SK-N-SH treated with all-trans-retinoic acid at 6 μM for 48 hours (cell line): ENCODE data around the gene TPO.

ENCODE experiments used
- ESRRG ChIP-seq: fragments of 250-450 bp; sonication (Bioruptor Pico); IDR thresholded peaks from 2 replicates; pipeline ENCODE4 v1.6.1; 2021; ENCODE audit warnings: mild to moderate bottlenecking
- ZFP30 ChIP-seq: fragments of 450-650 bp; formaldehyde crosslinking; IDR thresholded peaks from 2 replicates; pipeline ENCODE4 v1.5.0; 2022; ENCODE audit warnings: mild to moderate bottlenecking, moderate library complexity
- TF ChIP-seq, protein P1 (sequence below): fragments of 250-450 bp; sonication (Bioruptor Pico); IDR thresholded peaks from 2 replicates; pipeline ENCODE4 v1.5.1; 2020; ENCODE audit warnings: low read depth, mild to moderate bottlenecking, moderate library complexity
- TF ChIP-seq, protein P2 (sequence below): fragments of 250-450 bp; sonication (Bioruptor Pico); IDR thresholded peaks from 2 replicates; pipeline ENCODE4 v1.8.0; 2021; ENCODE audit warnings: low read depth, mild to moderate bottlenecking, moderate library complexity, borderline replicate concordance

DNA sequence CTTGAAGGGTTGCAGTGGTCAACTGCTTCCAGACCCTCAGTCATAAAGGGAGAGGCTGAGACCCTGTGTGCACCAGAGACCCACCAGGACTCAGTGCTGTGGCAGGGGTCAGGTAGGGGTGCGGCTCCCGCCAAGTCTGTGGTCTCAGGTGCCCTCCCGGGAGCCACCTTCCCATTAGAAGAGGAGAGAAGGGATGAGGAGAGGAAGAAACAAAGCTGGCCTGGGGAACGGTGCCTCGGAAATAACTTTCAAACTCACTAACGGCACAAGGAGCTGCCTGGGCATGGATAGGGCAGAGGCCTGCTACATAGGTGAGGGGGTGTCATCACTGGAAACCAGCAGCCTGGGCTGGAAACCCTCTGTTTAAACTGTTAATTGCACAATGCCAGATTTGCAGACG lies 84.9 kb downstream of the TPO start:
- TF ChIP-seq ESRRG (CRISPR knock-in tag): no peak
- TF ChIP-seq, protein P1, sequence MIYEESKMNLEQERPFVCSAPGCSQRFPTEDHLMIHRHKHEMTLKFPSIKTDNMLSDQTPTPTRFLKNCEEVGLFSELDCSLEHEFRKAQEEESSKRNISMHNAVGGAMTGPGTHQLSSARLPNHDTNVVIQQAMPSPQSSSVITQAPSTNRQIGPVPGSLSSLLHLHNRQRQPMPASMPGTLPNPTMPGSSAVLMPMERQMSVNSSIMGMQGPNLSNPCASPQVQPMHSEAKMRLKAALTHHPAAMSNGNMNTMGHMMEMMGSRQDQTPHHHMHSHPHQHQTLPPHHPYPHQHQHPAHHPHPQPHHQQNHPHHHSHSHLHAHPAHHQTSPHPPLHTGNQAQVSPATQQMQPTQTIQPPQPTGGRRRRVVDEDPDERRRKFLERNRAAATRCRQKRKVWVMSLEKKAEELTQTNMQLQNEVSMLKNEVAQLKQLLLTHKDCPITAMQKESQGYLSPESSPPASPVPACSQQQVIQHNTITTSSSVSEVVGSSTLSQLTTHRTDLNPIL (CRISPR knock-in tag): no peak
- TF ChIP-seq ZFP30 (CRISPR knock-in tag): no peak
- TF ChIP-seq, protein P2, sequence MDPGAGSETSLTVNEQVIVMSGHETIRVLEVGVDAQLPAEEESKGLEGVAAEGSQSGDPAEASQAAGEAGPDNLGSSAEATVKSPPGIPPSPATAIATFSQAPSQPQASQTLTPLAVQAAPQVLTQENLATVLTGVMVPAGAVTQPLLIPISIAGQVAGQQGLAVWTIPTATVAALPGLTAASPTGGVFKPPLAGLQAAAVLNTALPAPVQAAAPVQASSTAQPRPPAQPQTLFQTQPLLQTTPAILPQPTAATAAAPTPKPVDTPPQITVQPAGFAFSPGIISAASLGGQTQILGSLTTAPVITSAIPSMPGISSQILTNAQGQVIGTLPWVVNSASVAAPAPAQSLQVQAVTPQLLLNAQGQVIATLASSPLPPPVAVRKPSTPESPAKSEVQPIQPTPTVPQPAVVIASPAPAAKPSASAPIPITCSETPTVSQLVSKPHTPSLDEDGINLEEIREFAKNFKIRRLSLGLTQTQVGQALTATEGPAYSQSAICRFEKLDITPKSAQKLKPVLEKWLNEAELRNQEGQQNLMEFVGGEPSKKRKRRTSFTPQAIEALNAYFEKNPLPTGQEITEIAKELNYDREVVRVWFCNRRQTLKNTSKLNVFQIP: no peak
